Type B pancreatic cell (in vitro differentiated cells): ENCODE data around the gene USP2. TPM values are rescaled to one million over a fixed set of nuclear protein-coding genes. Genes with fewer than 3 reads are reported as not detected.

Source experiments
- DNase-seq: peaks from one replicate; pipeline ENCODE4 v3.0.0; 2021; ENCODE audit warnings: mixed read lengths; ENCODE audit not compliant: unreplicated experiment; ENCODE audit errors: extremely low spot score
- H3K27ac Mint-ChIP-seq: 2 replicates; pipeline ENCODE4 v1.8.0; 2021; ENCODE audit warnings: mild to moderate bottlenecking, mixed read lengths
- H3K27me3 Mint-ChIP-seq: 2 replicates; pipeline ENCODE4 v1.8.0; 2021; ENCODE audit warnings: mixed read lengths
- H3K36me3 Mint-ChIP-seq: 2 replicates; pipeline ENCODE4 v1.8.0; 2021; ENCODE audit warnings: mixed read lengths
- H3K4me1 Mint-ChIP-seq: one replicate; pipeline ENCODE4 v1.8.0; 2021; ENCODE audit warnings: mixed read lengths; ENCODE audit not compliant: unreplicated experiment
- H3K4me3 Mint-ChIP-seq: 2 replicates; pipeline ENCODE4 v1.8.0; 2021; ENCODE audit warnings: mild to moderate bottlenecking, mixed read lengths
- H3K9me3 Mint-ChIP-seq: 2 replicates; pipeline ENCODE4 v1.8.0; 2021; ENCODE audit warnings: mixed read lengths
- CTCF ChIP-seq: fragments of 200-600 bp; sonication (generic); conservative IDR thresholded peaks from 2 replicates; pipeline ENCODE4 v1.5.0; 2021; ENCODE audit warnings: antibody characterized with exemption, mild to moderate bottlenecking
- total RNA-seq: library from RNA; stranded (reverse); gene quantifications from 2 replicates; pipeline ENCODE4 v1.2.1, GENCODE V29; 2021; ENCODE audit warnings: low replicate concordance

Gene USP2
- total RNA-seq, 1 donor from 2014 or later, result 8.2 TPM

GRCh38 chr11:119371067-119371601 is 10.4 kb downstream of the USP2 start:
- Mint-ChIP-seq H3K27ac (no peak overlapping the region), H3K27me3 (peaks cover 10% of the 10 kb centered on the region), H3K4me3 (no peak overlapping the region), H3K4me1 (peaks cover 58% of the 10 kb centered on the region), H3K9me3 (no peaks in the 10 kb centered on the region), H3K36me3 (no peaks in the 10 kb centered on the region)
- DNase-seq, result no peak
- TF ChIP-seq CTCF, result no peak

- TF ChIP-seq CTCF, result no peak
- H3K36me3 Mint-ChIP-seq, result no peaks in the 10 kb centered on the region
- no peak for DNase-seq
- peaks cover 53% of the 10 kb centered on the region for H3K4me1 Mint-ChIP-seq
- H3K4me3 Mint-ChIP-seq, result peak overlapping the region; percentile 22
- no peaks in the 10 kb centered on the region for H3K9me3 Mint-ChIP-seq
- H3K27ac Mint-ChIP-seq, result peak overlapping the region; percentile 56
- H3K27me3 Mint-ChIP-seq, result peaks cover 12% of the 10 kb centered on the region
Observed at GRCh38 chr11:119370486-119371046, 10.9 kb downstream of the USP2 start.

- Mint-ChIP-seq H3K27ac (peak overlapping the region; percentile 84), H3K4me3 (peak overlapping the region; percentile 40), H3K36me3 (peaks cover 3% of the 10 kb centered on the region), H3K27me3 (peaks cover 24% of the 10 kb centered on the region), H3K4me1 (peaks cover 55% of the 10 kb centered on the region), H3K9me3 (peaks cover 4% of the 10 kb centered on the region)
- no peak for DNase-seq
- no peak for TF ChIP-seq CTCF
Observed at GRCh38 chr11:119369132-119369925, 12.2 kb downstream of the USP2 start.

- Mint-ChIP-seq H3K4me1 (peaks cover 50% of the 10 kb centered on the region), H3K36me3 (peaks cover 3% of the 10 kb centered on the region), H3K27ac (peak overlapping the region; percentile 83), H3K27me3 (peaks cover 24% of the 10 kb centered on the region), H3K4me3 (peak overlapping the region; percentile 57), H3K9me3 (peaks cover 4% of the 10 kb centered on the region)
- DNase-seq, result no peak
- TF ChIP-seq CTCF, result no peak
Observed at GRCh38 chr11:119368121-119369034, 13.1 kb downstream of the USP2 start.

GRCh38 chr11:119367661-119368120 is 13.8 kb downstream of the USP2 start:
- Mint-ChIP-seq H3K4me1 (peaks cover 51% of the 10 kb centered on the region), H3K4me3 (no peak overlapping the region), H3K36me3 (peaks cover 3% of the 10 kb centered on the region), H3K27me3 (peaks cover 26% of the 10 kb centered on the region), H3K27ac (peak overlapping the region; percentile 83), H3K9me3 (peaks cover 4% of the 10 kb centered on the region)
- TF ChIP-seq CTCF, result no peak
- no peak for DNase-seq
